Lower leg skin (tissue), 3 donors: ENCODE results near the gene YBEY.

Source experiments
- CTCF ChIP-seq, 3 donors: fragments of 450-650 bp; IDR thresholded peaks; one replicate each; pipeline ENCODE4 v1.5.1; 2016; ENCODE audit warnings: antibody characterized with exemption in 3 of 3, mild to moderate bottlenecking in 3 of 3, moderate library complexity in 2 of 3
- POLR2A ChIP-seq, 2 donors: fragments of 450-650 bp; IDR thresholded peaks; one replicate each; pipeline ENCODE4 v1.6.1; 2016 to 2017; ENCODE audit warnings: antibody characterized with exemption in 2 of 2, mild to moderate bottlenecking in 1 of 2, moderate library complexity in 1 of 2

- no peak for TF ChIP-seq CTCF (IDR thresholded peaks at IDR 0.05)
- TF ChIP-seq POLR2A (IDR thresholded peaks at IDR 0.05): no peak
Observed at GRCh38 chr21:46344219-46344915, 58.2 kb downstream of the YBEY start.
